HepG2 (cell line): ENCODE measurements around the gene GFRA1. TPM values are rescaled to one million over a fixed set of nuclear protein-coding genes. Genes with fewer than 3 reads are reported as not detected.

ENCODE experiments used
- ATAC-seq: fragments of 200-7000 bp; cut with Tn5 transposase; 3 replicates; pipeline ENCODE4 v1.9.1; 2020; ENCODE audit warnings: mild to moderate bottlenecking, moderate library complexity
- BruUV-seq: library from RNA; stranded (reverse); fragments of 400-500 nt; replicated peaks from 2 replicates; lab custom pipeline; 2021; lab: Mats Ljungman, UMichigan
- CTCF ChIA-PET: fragments of 300-600 bp; formaldehyde crosslinking; extraction: SDS; loops from one replicate; lab custom pipeline; 2021; ENCODE audit warnings: low total read pairs, inconsistent platforms, low intra/inter-chr PET ratio; lab: Yijun Ruan, JAX
- POLR2A ChIA-PET: fragments of 350-600 bp; sonication (Branson Sonifier 250); formaldehyde crosslinking; loops from one replicate; lab custom pipeline; 2020; ENCODE audit warnings: antibody characterized with exemption, inconsistent platforms; lab: Yijun Ruan, JAX
- DNase-seq: peaks from one replicate; pipeline ENCODE4 v3.0.0-alpha.2; 2015; ENCODE audit warnings: low spot score
- FAIRE-seq: peaks from 3 replicates; lab custom pipeline; 2011; peaks lifted over from hg19 to GRCh38; lab: Jason Lieb, UNC
- H2AFZ ChIP-seq: one replicate; pipeline ENCODE4 v1.6.1; 2011; ENCODE audit warnings: low read length, inconsistent platforms
- H3K27ac ChIP-seq: fragments of 300-600 bp; 3 replicates; pipeline ENCODE4 v1.8.0; 2011; ENCODE audit warnings: mixed run types, mild to moderate bottlenecking, mixed read lengths, low read length, inconsistent platforms; ENCODE audit not compliant: insufficient read depth; ENCODE audit errors: extremely low read length
- H3K27me3 ChIP-seq, 2 experiments: fragments of 200-600 bp in 1 of 2; 2 replicates in 1 of 2; 3 replicates in 1 of 2; pipeline versions ENCODE4 v1.6.0 to v1.8.0; 2011; ENCODE audit warnings: low read length in 2 of 2, mild to moderate bottlenecking in 2 of 2, moderate library complexity in 2 of 2, inconsistent platforms in 1 of 2; ENCODE audit not compliant: insufficient read depth in 2 of 2, control insufficient read depth in 1 of 2
- H3K36me3 ChIP-seq, 2 experiments: fragments of 200-600 bp in 1 of 2; replicated peaks in 1 of 2; 2 replicates in 1 of 2; 3 replicates in 1 of 2; pipeline versions ENCODE4 v1.5.1 to v1.8.0; 2011; ENCODE audit warnings: low read length in 2 of 2, inconsistent platforms in 1 of 2; ENCODE audit not compliant: insufficient read depth in 2 of 2, control insufficient read depth in 1 of 2
- H3K4me1 ChIP-seq: 2 replicates; pipeline ENCODE4 v1.5.1; 2012; ENCODE audit warnings: low read length, inconsistent platforms; ENCODE audit not compliant: insufficient read depth
- H3K4me2 ChIP-seq: 2 replicates; pipeline ENCODE4 v1.6.0; 2011; ENCODE audit warnings: low read depth, low read length, inconsistent platforms
- H3K4me3 ChIP-seq, 3 experiments: fragments of 200-600 bp in 1 of 3; sonication (generic), shearing (Covaris generic) in 1 of 3; replicated peaks in 1 of 3; 2 replicates each; pipeline ENCODE4 v1.5.1; 2011 to 2016; ENCODE audit warnings: low read length in 3 of 3, inconsistent platforms in 2 of 3, low read depth in 2 of 3, mild to moderate bottlenecking in 2 of 3, control low read depth in 1 of 3, mixed read lengths in 1 of 3; ENCODE audit not compliant: insufficient read depth in 1 of 3
- H3K79me2 ChIP-seq: one replicate; pipeline ENCODE4 v1.6.1; 2011; ENCODE audit warnings: low read length, inconsistent platforms; ENCODE audit not compliant: insufficient read depth
- H3K9ac ChIP-seq: 2 replicates; pipeline ENCODE4 v1.6.0; 2011; ENCODE audit warnings: mild to moderate bottlenecking, low read depth, low read length, inconsistent platforms; ENCODE audit not compliant: insufficient read depth
- H3K9me3 ChIP-seq: 2 replicates; pipeline ENCODE4 v1.5.1; 2012; ENCODE audit warnings: mild to moderate bottlenecking, low read length
- H4K20me1 ChIP-seq: 2 replicates; pipeline ENCODE4 v1.6.0; 2011; ENCODE audit warnings: inconsistent platforms, mild to moderate bottlenecking, low read length, moderate library complexity; ENCODE audit not compliant: insufficient read depth
- AGO2 ChIP-seq: fragments of 200-400 bp; formaldehyde crosslinking; optimal IDR thresholded peaks from 2 replicates; pipeline ENCODE3; 2017; ENCODE audit warnings: mild to moderate bottlenecking, low read depth, low read length, moderate library complexity
- ARID2 ChIP-seq: sonication (generic); formaldehyde crosslinking; IDR thresholded peaks from 2 replicates; pipeline ENCODE4 v1.8.1; 2022; ENCODE audit warnings: mild to moderate bottlenecking, missing genetic modification reagents, borderline replicate concordance
- SSRP1 ChIP-seq: IDR thresholded peaks from 2 replicates; pipeline ENCODE4 v1.6.1; 2016; ENCODE audit warnings: control low read depth
- WGBS: methylation state at CpG from one replicate; pipeline ENCODE4 v1.1.6; 2017; ENCODE audit warnings: low lambda C conversion rate; 5-methylcytosine and 5-hydroxymethylcytosine counted together
- in situ Hi-C: cut with HindIII; loops from 2 replicates; pipeline ENCODE4 v1.10.0; 2017; ENCODE audit warnings: low pct_unique_long_range_greater_than_20kb; ENCODE audit not compliant: extremely low pct_ligation_motif_present
- intact Hi-C: fragments of 100-400 bp; cut with micrococcal nuclease; formaldehyde crosslinking; loops from one replicate; pipeline ENCODE4 v1.10.0; 2022; ENCODE audit not compliant: unreplicated experiment
- polyA plus RNA-seq, 8 experiments: library from polyadenylated mRNA; depleted of rRNA in 3 of 8; stranded (reverse) in 7 of 8; unstranded in 1 of 8; fragments of >200 nt; fragmentation: Illumina TruSeq in 4 of 8; extraction: Trizol in 4 of 8; gene quantifications; 2 replicates each; pipeline versions ENCODE4 v1.2.1 to v1.2.3, GENCODE V29; 2011 to 2016; ENCODE audit warnings: low read depth in 4 of 8, missing spikeins in 1 of 8, mixed read lengths in 1 of 8; ENCODE audit not compliant: insufficient read depth in 1 of 8
- total RNA-seq, 5 experiments: library from RNA; depleted of rRNA; stranded (reverse); fragments of >200 nt; fragmentation: Illumina TruSeq; extraction: Trizol; gene quantifications; 2 replicates each; pipeline ENCODE4 v1.2.3, GENCODE V29; 2016; ENCODE audit warnings: low read depth in 1 of 5
- TF ChIP-seq, protein P1 (sequence below): sonication (generic); IDR thresholded peaks from 2 replicates; pipeline ENCODE4 v1.6.1; 2016; ENCODE audit warnings: low read depth, borderline replicate concordance
- TF ChIP-seq, protein P2 (sequence below), 2 experiments: sonication (generic) in 1 of 2; formaldehyde crosslinking in 1 of 2; IDR thresholded peaks; 2 replicates each; pipeline versions ENCODE4 v1.5.1 to v1.6.1; 2011 to 2020; ENCODE audit warnings: borderline replicate concordance in 1 of 2, low read depth in 1 of 2, low read length in 1 of 2, mild to moderate bottlenecking in 1 of 2, missing genetic modification reagents in 1 of 2, moderate library complexity in 1 of 2

GFRA1 gene
- total and polyA plus RNA-seq, 2 of the 13 experiments (the other 11 are each of a cell fraction or from before 2014, with no cell fraction given), result not detected

DNA sequence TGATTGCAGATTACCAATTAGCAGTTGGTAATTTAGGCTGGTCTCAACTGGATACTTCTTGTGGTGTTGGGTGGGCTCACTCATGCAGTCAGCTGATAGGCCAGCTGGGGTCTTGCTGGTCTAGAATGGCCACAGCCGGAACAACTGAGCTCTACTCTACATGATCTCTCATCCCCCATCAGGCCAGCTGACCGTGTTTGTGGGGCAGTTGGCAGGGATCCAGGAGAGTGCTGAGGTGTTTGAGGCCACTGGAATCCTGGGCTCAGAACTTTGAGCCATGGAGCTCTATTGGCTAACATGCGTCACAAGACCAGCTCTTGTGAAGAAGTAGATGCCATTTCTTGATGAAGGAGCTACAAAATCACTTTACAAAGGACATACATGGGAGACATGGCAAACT lies 242.4 kb downstream of the GFRA1 start:
- TF ChIP-seq, protein P1, sequence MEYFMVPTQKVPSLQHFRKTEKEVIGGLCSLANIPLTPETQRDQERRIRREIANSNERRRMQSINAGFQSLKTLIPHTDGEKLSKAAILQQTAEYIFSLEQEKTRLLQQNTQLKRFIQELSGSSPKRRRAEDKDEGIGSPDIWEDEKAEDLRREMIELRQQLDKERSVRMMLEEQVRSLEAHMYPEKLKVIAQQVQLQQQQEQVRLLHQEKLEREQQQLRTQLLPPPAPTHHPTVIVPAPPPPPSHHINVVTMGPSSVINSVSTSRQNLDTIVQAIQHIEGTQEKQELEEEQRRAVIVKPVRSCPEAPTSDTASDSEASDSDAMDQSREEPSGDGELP, result 0 out of 2 replicates have a peak, but pooled peaks have one; percentile 16
- TF ChIP-seq, protein P2, sequence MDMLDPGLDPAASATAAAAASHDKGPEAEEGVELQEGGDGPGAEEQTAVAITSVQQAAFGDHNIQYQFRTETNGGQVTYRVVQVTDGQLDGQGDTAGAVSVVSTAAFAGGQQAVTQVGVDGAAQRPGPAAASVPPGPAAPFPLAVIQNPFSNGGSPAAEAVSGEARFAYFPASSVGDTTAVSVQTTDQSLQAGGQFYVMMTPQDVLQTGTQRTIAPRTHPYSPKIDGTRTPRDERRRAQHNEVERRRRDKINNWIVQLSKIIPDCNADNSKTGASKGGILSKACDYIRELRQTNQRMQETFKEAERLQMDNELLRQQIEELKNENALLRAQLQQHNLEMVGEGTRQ (IDR thresholded peaks at IDR 0.05; ENCODE audit: low read depth, low read length), result no peak
- TF ChIP-seq, protein P2 (CRISPR knock-in tag; IDR thresholded peaks at IDR 0.05; ENCODE audit: borderline replicate concordance), result peak; percentile 17; the same call in 1 of the 2 replicates
- no peak for TF ChIP-seq ARID2 (CRISPR knock-in tag)
- H3K27ac ChIP-seq, result no peak overlapping the region
- no peak; the same call in 2 of the 3 replicates for ATAC-seq
- H4K20me1 ChIP-seq, result no peaks in the 10 kb centered on the region
- H3K36me3 ChIP-seq, result no peaks in the 10 kb centered on the region
- BruUV-seq, result no TSS peak
- DNase-seq, result no peak
- no peak overlapping the region for H3K4me3 ChIP-seq
- H3K79me2 ChIP-seq, result no peaks in the 10 kb centered on the region
- H2AFZ ChIP-seq, result no peak overlapping the region
- H3K4me2 ChIP-seq, result no peak overlapping the region
- WGBS, result 28% methylated on average over 3 of the region's 3 CpGs
- H3K4me1 ChIP-seq, result no peaks in the 10 kb centered on the region
- ChIA-PET CTCF (no interaction called here), POLR2A (no interaction called here)
- in situ Hi-C loops (no loop called here), intact Hi-C loops (no loop called here)
- H3K27me3 ChIP-seq, result no peaks in the 10 kb centered on the region; a peak in 1 of 5 replicates
- H3K9ac ChIP-seq, result no peak overlapping the region
- no peaks in the 10 kb centered on the region for H3K9me3 ChIP-seq
- no peak for FAIRE-seq

DNA sequence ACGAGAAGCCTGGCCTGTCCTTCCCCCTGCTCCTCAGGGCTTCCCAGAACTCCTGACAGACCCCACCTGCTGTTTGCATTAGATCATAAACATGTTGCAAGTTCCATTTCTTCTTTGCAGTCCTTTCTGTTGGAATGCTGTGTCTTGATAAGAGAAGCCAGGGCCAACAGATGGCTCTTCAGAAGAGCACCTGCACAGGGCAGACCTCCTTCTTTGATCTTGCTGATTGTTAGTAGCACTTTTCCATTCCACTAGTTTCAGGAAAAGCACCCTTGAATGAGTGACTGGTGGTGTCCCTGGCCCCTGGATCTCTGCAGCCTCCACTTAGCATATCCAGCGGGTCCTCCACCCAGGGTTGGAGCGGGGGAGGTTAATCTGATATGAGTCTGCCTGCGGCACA lies 243.2 kb downstream of the GFRA1 start:
- H4K20me1 ChIP-seq, result no peaks in the 10 kb centered on the region
- H3K4me2 ChIP-seq, result no peak overlapping the region
- no peaks in the 10 kb centered on the region; a peak in 1 of 5 replicates for H3K27me3 ChIP-seq
- POLR2A ChIA-PET, result no interaction called here
- H3K9me3 ChIP-seq, result no peaks in the 10 kb centered on the region
- ATAC-seq, result no peak
- no peak overlapping the region for H2AFZ ChIP-seq
- no peaks in the 10 kb centered on the region for H3K79me2 ChIP-seq
- 43% methylated on average over 3 of the region's 4 CpGs for WGBS
- no peaks in the 10 kb centered on the region for H3K36me3 ChIP-seq
- TF ChIP-seq AGO2, result no peak
- no peak for TF ChIP-seq SSRP1 (CRISPR knock-in tag)
- TF ChIP-seq, all 625 proteins: peak for 0
- no peak overlapping the region for H3K27ac ChIP-seq
- no TSS peak for BruUV-seq
- FAIRE-seq, result no peak
- intact Hi-C loops (no loop called here), in situ Hi-C loops (no loop called here)
- H3K9ac ChIP-seq, result no peak overlapping the region
- no peaks in the 10 kb centered on the region for H3K4me1 ChIP-seq
- no peak overlapping the region for H3K4me3 ChIP-seq
- CTCF ChIA-PET, result no interaction called here
- DNase-seq, result no peak
